ENCODE data around the gene RUNDC3A. TPM values are rescaled to one million over a fixed set of nuclear protein-coding genes. Genes with fewer than 3 reads are reported as not detected.

Gene RUNDC3A
- total and polyA plus RNA-seq, 4 donors = 0.61 to 4.9 (median 0.80) TPM

DNA sequence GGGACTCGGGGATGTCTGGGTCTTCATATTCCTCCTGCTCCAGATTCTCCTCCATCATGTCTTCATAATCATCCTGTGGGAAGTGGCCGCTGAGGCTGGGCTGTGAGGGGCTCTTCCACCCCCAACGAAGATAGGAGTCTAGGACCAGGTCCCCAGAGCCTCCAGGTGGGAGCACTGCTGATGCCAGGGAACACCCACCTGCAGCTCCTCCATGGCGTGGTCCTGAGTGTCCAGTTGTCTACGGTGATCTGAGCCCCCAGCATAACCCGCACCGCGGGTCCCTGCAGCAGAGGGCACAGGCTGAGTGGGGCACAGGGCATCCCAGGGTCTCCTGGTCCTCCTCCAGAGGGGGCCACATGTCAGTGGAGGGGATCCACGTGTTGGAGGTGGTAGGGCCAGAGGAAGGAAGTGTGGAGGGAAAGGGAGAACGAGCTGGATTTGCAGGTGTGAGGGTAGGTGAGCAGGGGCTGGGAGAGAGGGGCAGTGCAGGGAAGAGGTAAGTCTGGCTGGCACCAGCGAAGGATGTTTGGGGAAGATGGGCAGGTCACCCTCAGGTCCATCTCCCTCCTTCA, 45.7 kb upstream of the RUNDC3A start:
- ATAC-seq (ENCODE audit: insufficient read depth, low FRiP score) (no peak), DNase-seq (no peak)
- Histone ChIP-seq H3K27ac (ENCODE audit: low read depth in 1 of 2, low read length in 1 of 2) (no peak overlapping the region), H3K9me3 (ENCODE audit: control insufficient read depth in 4 of 4, insufficient read depth in 3 of 4, low read length in 3 of 4) (no peaks in the 10 kb centered on the region), H3K9ac (ENCODE audit: insufficient read depth in 1 of 2, low read length in 2 of 2) (no peak overlapping the region), H3K4me1 (ENCODE audit: control insufficient read depth in 5 of 5, insufficient read depth in 5 of 5, low read length in 5 of 5) (no peaks in the 10 kb centered on the region), H3K27me3 (ENCODE audit: control insufficient read depth in 3 of 3, insufficient read depth in 3 of 3, low read length in 2 of 3) (peaks cover 0 to 3% (median 0%) of the 10 kb centered on the region in 3 donors), H3K4me3 (no peak overlapping the region), H3K36me3 (ENCODE audit: control insufficient read depth in 4 of 4, insufficient read depth in 4 of 4, low read length in 4 of 4) (no peaks in the 10 kb centered on the region)
- TF ChIP-seq, protein P1, sequence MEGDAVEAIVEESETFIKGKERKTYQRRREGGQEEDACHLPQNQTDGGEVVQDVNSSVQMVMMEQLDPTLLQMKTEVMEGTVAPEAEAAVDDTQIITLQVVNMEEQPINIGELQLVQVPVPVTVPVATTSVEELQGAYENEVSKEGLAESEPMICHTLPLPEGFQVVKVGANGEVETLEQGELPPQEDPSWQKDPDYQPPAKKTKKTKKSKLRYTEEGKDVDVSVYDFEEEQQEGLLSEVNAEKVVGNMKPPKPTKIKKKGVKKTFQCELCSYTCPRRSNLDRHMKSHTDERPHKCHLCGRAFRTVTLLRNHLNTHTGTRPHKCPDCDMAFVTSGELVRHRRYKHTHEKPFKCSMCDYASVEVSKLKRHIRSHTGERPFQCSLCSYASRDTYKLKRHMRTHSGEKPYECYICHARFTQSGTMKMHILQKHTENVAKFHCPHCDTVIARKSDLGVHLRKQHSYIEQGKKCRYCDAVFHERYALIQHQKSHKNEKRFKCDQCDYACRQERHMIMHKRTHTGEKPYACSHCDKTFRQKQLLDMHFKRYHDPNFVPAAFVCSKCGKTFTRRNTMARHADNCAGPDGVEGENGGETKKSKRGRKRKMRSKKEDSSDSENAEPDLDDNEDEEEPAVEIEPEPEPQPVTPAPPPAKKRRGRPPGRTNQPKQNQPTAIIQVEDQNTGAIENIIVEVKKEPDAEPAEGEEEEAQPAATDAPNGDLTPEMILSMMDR (IDR thresholded peaks at IDR 0.05; ENCODE audit: control extremely low read depth, extremely low read depth) = no peak
- 73 to 76% methylated on average over 10 to 11 of the region's 11 CpGs for WGBS, 2 donors

DNA sequence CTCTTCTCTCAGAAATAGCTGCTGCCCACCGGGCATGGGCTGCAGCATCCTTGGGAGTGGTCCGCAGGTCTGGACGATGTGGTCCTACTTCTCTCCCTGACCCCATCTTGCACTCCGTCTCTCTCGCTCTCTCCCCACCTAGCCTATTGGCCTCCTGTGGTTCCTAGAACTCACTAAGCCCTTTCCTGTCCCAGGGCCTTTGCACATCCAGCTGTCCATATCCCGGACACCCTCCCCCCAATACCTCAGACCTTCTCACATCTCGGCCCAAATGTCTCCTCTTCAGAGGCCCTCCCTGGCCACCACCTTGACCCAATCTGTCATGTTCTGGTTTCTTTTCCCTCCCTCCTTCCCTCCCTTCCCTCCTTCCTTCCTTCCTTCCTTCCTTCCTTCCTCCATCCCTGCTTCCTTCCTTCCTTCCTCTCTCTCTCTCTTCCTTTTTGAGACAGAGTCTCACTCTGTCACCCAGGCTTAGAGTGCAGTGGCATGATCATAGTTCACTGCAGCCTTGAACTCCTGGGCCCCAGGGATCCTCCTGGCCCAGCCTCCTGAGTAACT, 45.0 kb upstream of the RUNDC3A start:
- H3K9me3 ChIP-seq (ENCODE audit: control insufficient read depth in 4 of 4, insufficient read depth in 3 of 4, low read length in 3 of 4) = no peaks in the 10 kb centered on the region
- no peak overlapping the region for H3K27ac ChIP-seq (ENCODE audit: low read depth in 1 of 2, low read length in 1 of 2)
- H3K27me3 ChIP-seq (ENCODE audit: control insufficient read depth in 3 of 3, insufficient read depth in 3 of 3, low read length in 2 of 3) = peaks cover 0 to 3% (median 0%) of the 10 kb centered on the region in 3 donors
- 90 to 93% methylated on average over 7 of the region's 7 CpGs for WGBS, 2 donors
- H3K9ac ChIP-seq (ENCODE audit: insufficient read depth in 1 of 2, low read length in 2 of 2) = no peak overlapping the region
- H3K4me3 ChIP-seq = no peak overlapping the region
- ATAC-seq (ENCODE audit: insufficient read depth, low FRiP score) (no peak), DNase-seq (no peak)
- H3K36me3 ChIP-seq (ENCODE audit: control insufficient read depth in 4 of 4, insufficient read depth in 4 of 4, low read length in 4 of 4) = no peaks in the 10 kb centered on the region
- TF ChIP-seq, protein P1 (IDR thresholded peaks at IDR 0.05; ENCODE audit: control extremely low read depth, extremely low read depth) = no peak
- no peaks in the 10 kb centered on the region for H3K4me1 ChIP-seq (ENCODE audit: control insufficient read depth in 5 of 5, insufficient read depth in 5 of 5, low read length in 5 of 5)

DNA sequence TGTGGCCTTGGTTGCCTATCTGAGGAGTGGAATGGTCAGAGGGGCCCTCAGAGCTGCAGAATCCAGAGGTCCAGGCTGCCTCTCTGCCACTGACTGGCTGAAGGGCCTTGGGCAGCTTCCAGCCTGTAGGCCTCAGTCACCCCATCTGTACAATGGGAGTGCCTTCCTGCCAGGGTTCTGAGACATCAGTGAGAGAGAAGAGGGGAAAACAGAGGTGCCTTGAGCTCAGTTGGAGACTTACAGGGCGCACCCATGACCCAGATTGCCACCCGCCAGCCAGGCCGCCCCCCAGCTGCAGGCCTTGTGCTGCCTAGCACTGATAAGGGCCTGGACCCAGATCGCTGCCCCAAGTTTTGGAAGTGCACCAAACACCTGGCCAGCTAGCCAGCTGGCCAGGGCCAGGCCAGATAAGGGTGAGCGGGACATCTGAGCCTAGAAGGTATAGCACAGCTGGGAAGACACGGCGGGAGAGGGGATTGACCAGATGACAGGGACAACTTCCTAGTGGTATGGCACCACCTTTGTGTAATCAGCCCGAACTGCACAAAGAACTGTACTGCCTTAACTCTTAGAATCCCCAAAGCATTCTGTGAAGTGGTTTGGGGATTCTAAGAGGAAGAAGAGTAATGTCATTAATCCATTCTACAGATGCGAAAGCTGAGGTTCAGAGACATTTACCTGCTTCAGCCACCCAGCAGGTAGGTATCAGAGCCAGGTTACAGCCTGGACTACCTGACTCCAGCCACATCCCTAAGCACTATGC, 41.8 kb upstream of the RUNDC3A start:
- Histone ChIP-seq H3K9me3 (ENCODE audit: control insufficient read depth in 4 of 4, insufficient read depth in 3 of 4, low read length in 3 of 4) (no peaks in the 10 kb centered on the region), H3K4me1 (ENCODE audit: control insufficient read depth in 5 of 5, insufficient read depth in 5 of 5, low read length in 5 of 5) (no peaks in the 10 kb centered on the region), H3K27ac (ENCODE audit: low read depth in 1 of 2, low read length in 1 of 2) (no peak overlapping the region), H3K36me3 (ENCODE audit: control insufficient read depth in 4 of 4, insufficient read depth in 4 of 4, low read length in 4 of 4) (no peaks in the 10 kb centered on the region), H3K9ac (ENCODE audit: insufficient read depth in 1 of 2, low read length in 2 of 2) (no peak overlapping the region), H3K4me3 (no peak overlapping the region), H3K27me3 (ENCODE audit: control insufficient read depth in 3 of 3, insufficient read depth in 3 of 3, low read length in 2 of 3) (peaks cover 0 to 3% (median 0%) of the 10 kb centered on the region in 3 donors)
- ATAC-seq (ENCODE audit: insufficient read depth, low FRiP score) (no peak), DNase-seq (peak in 2 of 3 donors; percentile 10 to 32)
- WGBS, 2 donors = 78 to 86% methylated on average over 9 of the region's 9 CpGs
- TF ChIP-seq, protein P1 (IDR thresholded peaks at IDR 0.05; ENCODE audit: control extremely low read depth, extremely low read depth) = no peak

Measured in lung (tissue), 12 donors.